ENCODE measurements around the gene BCAR1. TPM values are rescaled to one million over a fixed set of nuclear protein-coding genes. Genes with fewer than 3 reads are reported as not detected.

The BCAR1 gene
- total and polyA plus RNA-seq, 2 experiments from 2014 or later = 37.9 to 140 TPM

DNA sequence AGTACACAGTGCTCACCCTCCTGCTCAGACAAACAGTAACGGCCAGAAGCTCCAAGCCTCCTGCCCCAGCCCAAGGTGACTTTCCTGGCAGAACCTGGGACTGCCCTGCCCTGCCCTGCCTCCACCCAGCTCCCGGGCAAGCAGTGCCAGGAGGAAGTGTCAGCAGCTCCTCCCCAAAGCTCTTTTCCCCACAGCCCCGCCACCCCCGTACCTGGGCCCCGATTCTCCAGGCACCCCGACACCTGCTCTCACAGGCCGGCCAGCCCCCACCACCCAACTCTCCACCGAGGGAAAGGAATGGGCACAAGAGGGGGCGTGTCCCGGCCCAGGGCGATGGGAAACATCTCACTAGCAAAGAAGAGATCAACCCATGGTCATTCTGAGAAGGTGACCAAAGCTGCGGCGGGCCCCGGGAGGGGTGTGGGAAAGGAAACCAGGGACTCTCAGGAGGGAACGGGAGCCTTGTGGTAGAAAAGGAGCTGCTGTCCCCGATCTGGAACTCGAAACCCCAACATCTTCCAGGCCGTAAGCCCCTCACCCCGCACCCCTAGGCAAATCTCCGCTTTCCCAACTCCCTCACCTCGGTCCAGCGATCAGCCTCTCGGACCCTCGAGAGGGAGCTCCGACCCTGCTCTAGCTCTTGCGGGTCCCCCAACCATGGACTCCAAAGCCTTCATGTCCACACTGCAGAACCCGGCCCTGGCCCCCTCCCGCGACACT is 1.2 kb downstream of the BCAR1 start:
- peaks cover 76% of the 10 kb centered on the region for H3K4me1 Mint-ChIP-seq

More for the DNA sequence above, 1.2 kb downstream of the BCAR1 start:
- peak overlapping the region; percentile 98 for H3K4me2 ChIP-seq
- H3K4me1 ChIP-seq (ENCODE audit: insufficient read depth) = peaks cover 71% of the 10 kb centered on the region
- H3K27ac Mint-ChIP-seq = 0 out of 2 replicates have a peak overlapping the region, but pooled peaks have one; percentile 18
- H3K4me3 ChIP-seq = peak overlapping the region; percentile 90
- no peaks in the 10 kb centered on the region for H3K36me3 ChIP-seq (ENCODE audit: insufficient read depth)
- no peaks in the 10 kb centered on the region for H3K9me3 Mint-ChIP-seq
- peaks cover 49% of the 10 kb centered on the region for H4K20me1 ChIP-seq (replicated peaks; ENCODE audit: insufficient read depth)
- no peak overlapping the region for H3K27ac ChIP-seq (ENCODE audit: low read depth)
- no peaks in the 10 kb centered on the region for H3K9me2 ChIP-seq (ENCODE audit: insufficient read depth)
- TF ChIP-seq, protein P1, sequence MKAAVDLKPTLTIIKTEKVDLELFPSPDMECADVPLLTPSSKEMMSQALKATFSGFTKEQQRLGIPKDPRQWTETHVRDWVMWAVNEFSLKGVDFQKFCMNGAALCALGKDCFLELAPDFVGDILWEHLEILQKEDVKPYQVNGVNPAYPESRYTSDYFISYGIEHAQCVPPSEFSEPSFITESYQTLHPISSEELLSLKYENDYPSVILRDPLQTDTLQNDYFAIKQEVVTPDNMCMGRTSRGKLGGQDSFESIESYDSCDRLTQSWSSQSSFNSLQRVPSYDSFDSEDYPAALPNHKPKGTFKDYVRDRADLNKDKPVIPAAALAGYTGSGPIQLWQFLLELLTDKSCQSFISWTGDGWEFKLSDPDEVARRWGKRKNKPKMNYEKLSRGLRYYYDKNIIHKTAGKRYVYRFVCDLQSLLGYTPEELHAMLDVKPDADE (IDR thresholded peaks at IDR 0.05) = no peak
- TF ChIP-seq ZNF114 (CRISPR knock-in tag; IDR thresholded peaks at IDR 0.05) = no peak
- TF ChIP-seq CREB1 (CRISPR knock-in tag; IDR thresholded peaks at IDR 0.05; ENCODE audit: low read depth) = no peak
- TF ChIP-seq NANOG (IDR thresholded peaks at IDR 0.05; ENCODE audit: borderline replicate concordance) = no peak
- no peak for TF ChIP-seq ZNF331 (CRISPR knock-in tag; IDR thresholded peaks at IDR 0.05; ENCODE audit: low read depth)
- TF ChIP-seq EZH2 (IDR thresholded peaks at IDR 0.05; ENCODE audit: low read depth, unreplicated experiment) = no peak
- TF ChIP-seq, protein P2, sequence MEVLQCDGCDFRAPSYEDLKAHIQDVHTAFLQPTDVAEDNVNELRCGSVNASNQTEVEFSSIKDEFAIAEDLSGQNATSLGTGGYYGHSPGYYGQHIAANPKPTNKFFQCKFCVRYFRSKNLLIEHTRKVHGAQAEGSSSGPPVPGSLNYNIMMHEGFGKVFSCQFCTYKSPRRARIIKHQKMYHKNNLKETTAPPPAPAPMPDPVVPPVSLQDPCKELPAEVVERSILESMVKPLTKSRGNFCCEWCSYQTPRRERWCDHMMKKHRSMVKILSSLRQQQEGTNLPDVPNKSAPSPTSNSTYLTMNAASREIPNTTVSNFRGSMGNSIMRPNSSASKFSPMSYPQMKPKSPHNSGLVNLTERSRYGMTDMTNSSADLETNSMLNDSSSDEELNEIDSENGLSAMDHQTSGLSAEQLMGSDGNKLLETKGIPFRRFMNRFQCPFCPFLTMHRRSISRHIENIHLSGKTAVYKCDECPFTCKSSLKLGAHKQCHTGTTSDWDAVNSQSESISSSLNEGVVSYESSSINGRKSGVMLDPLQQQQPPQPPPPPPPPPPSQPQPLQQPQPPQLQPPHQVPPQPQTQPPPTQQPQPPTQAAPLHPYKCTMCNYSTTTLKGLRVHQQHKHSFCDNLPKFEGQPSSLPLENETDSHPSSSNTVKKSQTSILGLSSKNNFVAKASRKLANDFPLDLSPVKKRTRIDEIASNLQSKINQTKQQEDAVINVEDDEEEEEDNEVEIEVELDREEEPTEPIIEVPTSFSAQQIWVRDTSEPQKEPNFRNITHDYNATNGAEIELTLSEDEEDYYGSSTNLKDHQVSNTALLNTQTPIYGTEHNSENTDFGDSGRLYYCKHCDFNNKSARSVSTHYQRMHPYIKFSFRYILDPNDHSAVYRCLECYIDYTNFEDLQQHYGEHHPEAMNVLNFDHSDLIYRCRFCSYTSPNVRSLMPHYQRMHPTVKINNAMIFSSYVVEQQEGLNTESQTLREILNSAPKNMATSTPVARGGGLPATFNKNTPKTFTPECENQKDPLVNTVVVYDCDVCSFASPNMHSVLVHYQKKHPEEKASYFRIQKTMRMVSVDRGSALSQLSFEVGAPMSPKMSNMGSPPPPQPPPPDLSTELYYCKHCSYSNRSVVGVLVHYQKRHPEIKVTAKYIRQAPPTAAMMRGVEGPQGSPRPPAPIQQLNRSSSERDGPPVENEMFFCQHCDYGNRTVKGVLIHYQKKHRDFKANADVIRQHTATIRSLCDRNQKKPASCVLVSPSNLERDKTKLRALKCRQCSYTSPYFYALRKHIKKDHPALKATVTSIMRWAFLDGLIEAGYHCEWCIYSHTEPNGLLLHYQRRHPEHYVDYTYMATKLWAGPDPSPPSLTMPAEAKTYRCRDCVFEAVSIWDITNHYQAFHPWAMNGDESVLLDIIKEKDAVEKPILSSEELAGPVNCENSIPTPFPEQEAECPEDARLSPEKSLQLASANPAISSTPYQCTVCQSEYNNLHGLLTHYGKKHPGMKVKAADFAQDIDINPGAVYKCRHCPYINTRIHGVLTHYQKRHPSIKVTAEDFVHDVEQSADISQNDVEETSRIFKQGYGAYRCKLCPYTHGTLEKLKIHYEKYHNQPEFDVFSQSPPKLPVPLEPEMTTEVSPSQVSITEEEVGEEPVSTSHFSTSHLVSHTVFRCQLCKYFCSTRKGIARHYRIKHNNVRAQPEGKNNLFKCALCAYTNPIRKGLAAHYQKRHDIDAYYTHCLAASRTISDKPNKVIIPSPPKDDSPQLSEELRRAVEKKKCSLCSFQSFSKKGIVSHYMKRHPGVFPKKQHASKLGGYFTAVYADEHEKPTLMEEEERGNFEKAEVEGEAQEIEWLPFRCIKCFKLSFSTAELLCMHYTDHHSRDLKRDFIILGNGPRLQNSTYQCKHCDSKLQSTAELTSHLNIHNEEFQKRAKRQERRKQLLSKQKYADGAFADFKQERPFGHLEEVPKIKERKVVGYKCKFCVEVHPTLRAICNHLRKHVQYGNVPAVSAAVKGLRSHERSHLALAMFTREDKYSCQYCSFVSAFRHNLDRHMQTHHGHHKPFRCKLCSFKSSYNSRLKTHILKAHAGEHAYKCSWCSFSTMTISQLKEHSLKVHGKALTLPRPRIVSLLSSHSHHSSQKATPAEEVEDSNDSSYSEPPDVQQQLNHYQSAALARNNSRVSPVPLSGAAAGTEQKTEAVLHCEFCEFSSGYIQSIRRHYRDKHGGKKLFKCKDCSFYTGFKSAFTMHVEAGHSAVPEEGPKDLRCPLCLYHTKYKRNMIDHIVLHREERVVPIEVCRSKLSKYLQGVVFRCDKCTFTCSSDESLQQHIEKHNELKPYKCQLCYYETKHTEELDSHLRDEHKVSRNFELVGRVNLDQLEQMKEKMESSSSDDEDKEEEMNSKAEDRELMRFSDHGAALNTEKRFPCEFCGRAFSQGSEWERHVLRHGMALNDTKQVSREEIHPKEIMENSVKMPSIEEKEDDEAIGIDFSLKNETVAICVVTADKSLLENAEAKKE (CRISPR knock-in tag; IDR thresholded peaks at IDR 0.05) = no peak
- DNase-seq (ENCODE audit: low spot score) = peak; percentile 59
- peak overlapping the region; percentile 86 for H3K4me3 Mint-ChIP-seq
- peaks cover 49% of the 10 kb centered on the region for H3K27me3 Mint-ChIP-seq (ENCODE audit: insufficient read depth, low read depth, poor library complexity)
- H2AFZ ChIP-seq = no peak overlapping the region
- ATAC-seq = no peak
- H3K36me3 Mint-ChIP-seq (ENCODE audit: low read depth) = no peaks in the 10 kb centered on the region; the same call in 1 of the 3 replicates
- no peaks in the 10 kb centered on the region for H3K27me3 ChIP-seq (ENCODE audit: insufficient read depth)
- peaks cover 32% of the 10 kb centered on the region for H3F3A ChIP-seq (replicated peaks; ENCODE audit: low read depth)
- H3K79me2 ChIP-seq (replicated peaks; ENCODE audit: insufficient read depth) = peaks cover 80% of the 10 kb centered on the region
